GM18505 (cell line): ENCODE results near the gene GTPBP3.

Experiments
- ATAC-seq: cut with Tn5 transposase; IDR thresholded peaks from one replicate; pipeline ENCODE4 v1.9.1; 2021; ENCODE audit not compliant: unreplicated experiment
- POLR2A ChIP-seq: IDR thresholded peaks from 4 replicates; pipeline ENCODE4 v1.6.1; 2011; ENCODE audit warnings: borderline replicate concordance; ENCODE audit not compliant: insufficient read depth, insufficient read length; ENCODE audit errors: extremely low read depth

GTPBP3 gene

GRCh38 chr19:17339088-17339741, 1.9 kb downstream of the GTPBP3 start:
- no peak for TF ChIP-seq POLR2A
- ATAC-seq: no peak

GRCh38 chr19:17340302-17340870, 3.0 kb downstream of the GTPBP3 start:
- TF ChIP-seq POLR2A: no peak

DNA sequence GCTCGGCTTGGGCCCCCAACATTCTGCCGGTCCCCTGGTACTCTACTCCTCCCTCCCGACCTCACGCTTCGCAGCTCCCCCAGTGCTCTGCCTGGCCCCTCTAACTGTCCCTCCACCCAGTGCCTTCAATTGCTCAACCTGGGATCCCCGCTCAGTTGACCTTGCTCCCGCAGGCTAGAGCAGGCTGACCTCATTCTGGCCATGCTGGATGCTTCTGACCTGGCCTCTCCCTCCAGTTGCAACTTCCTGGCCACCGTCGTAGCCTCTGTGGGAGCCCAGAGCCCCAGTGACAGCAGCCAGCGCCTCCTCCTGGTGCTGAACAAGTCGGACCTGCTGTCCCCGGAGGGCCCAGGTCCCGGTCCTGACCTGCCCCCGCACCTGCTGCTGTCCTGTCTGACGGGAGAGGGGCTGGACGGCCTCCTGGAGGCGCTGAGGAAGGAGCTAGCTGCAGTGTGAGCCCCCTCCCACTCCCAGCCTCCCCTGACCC, 3.6 kb downstream of the GTPBP3 start:
- no peak for TF ChIP-seq POLR2A
- no peak for ATAC-seq

More at GRCh38 chr19:17340302-17340870, 3.0 kb downstream of the GTPBP3 start:
- no peak for ATAC-seq

- ATAC-seq: no peak
- TF ChIP-seq POLR2A: no peak
Observed at GRCh38 chr19:17341386-17341785, 4.0 kb downstream of the GTPBP3 start.

DNA sequence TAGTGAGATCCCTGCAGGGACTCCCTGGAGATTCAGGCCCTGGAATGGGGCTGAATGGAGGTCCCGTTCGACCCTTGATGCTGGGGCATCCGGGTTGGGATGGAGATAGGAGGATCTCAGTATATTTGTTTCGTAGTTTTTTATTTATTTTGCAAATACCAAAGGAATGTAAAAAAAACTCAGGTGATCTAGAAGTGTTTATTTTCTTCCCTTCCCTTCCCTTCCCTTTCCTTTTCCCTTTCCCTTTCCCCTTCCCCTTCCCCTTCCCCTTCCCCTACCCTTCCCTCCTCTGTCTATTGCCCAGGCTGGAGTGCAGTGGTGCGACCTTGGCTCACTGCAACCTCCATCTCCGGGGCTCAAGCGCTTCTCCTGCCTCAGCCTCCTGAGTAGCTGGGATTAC, 4.5 kb downstream of the GTPBP3 start:
- TF ChIP-seq POLR2A: no peak
- ATAC-seq: no peak

- no peak for ATAC-seq
Observed at GRCh38 chr19:17346109-17346671, 8.8 kb downstream of the GTPBP3 start.

GRCh38 chr19:17347361-17347760, 10.0 kb downstream of the GTPBP3 start:
- no peak for ATAC-seq
- no peak for TF ChIP-seq POLR2A

More at GRCh38 chr19:17346109-17346671, 8.8 kb downstream of the GTPBP3 start:
- no peak for TF ChIP-seq POLR2A

- no peak for ATAC-seq
- TF ChIP-seq POLR2A: no peak
Observed at GRCh38 chr19:17347877-17348276, 10.5 kb downstream of the GTPBP3 start.

- no peak for TF ChIP-seq POLR2A
- no peak for ATAC-seq
Observed at GRCh38 chr19:17348700-17349099, 11.3 kb downstream of the GTPBP3 start.

DNA sequence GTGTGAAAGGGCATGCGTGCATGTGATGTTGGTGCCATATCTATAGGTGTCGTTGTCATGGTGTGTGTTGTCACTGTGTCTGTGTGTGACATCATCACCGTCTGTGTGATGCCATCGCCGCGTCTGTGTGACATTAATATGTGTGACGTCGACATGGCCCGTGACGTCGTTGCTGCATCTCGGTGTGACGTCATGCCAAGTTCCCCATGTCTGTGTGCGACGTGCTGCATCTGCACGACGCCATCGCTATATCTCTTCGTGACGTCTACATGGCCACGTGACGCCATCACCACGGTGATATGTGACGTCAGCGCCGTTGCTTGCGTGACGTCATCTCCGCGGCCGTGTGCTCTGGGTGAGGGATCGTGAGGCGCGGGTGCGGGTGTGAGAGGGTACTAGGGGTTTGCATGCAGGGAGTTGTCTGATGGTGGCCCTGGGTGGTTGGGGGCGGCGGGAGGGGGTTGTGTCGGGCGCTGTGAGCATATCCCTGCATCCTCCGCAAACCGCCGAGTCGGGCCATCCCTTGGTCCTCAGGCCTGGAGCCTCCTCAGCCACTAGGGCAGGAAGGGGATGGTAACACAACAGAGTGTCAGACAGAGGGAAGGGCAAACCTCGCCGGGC, 14.6 kb downstream of the GTPBP3 start:
- no peak for TF ChIP-seq POLR2A
- no peak for ATAC-seq

- no peak for TF ChIP-seq POLR2A
- no peak for ATAC-seq
Observed at GRCh38 chr19:17352608-17353280, 15.4 kb downstream of the GTPBP3 start.

GRCh38 chr19:17353386-17353785, 16.0 kb downstream of the GTPBP3 start:
- ATAC-seq: no peak
- no peak for TF ChIP-seq POLR2A

DNA sequence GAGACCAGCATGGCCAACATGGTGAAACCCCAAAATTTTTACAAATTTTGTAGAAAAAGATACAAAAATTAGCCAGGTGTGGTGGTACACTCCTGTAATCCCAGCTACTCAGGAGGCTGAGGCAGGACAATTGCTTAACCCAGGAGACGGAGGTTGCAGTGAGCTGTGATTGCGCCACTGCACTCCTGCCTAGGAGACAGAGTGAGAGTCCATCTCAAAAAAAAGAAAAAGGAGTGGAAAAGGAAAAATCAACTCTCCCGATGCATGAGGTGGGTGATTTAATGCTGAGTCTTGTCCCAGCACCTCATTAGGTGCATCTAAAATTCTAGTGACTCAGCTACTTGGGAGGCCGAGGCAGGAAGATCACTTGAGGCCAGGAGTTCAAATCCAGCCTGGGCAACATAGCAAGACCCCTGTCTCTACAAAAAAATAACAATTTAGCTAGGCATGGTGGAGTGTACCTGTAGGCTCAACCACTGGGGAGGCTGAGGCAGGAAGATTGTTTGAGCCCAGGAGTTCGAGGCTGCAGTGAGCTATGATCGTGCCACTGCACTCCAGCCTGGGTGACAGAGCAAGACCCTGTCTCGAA, 19.8 kb downstream of the GTPBP3 start:
- no peak for ATAC-seq
- no peak for TF ChIP-seq POLR2A
